GM23248 (cell line): ENCODE results near the gene PLA2G4D. TPM values are rescaled to one million over a fixed set of nuclear protein-coding genes. Genes with fewer than 3 reads are reported as not detected.

Experiments
- DNase-seq: peaks from one replicate; pipeline ENCODE4 v3.0.0-alpha.2; 2015
- H2AFZ ChIP-seq: fragments of 200-600 bp; sonication (generic); 2 replicates; pipeline ENCODE4 v1.6.1; 2016; ENCODE audit warnings: antibody characterized with exemption
- H3F3A ChIP-seq: fragments of 200-600 bp; sonication (generic); 2 replicates; pipeline ENCODE4 v1.6.1; 2016; ENCODE audit warnings: mild to moderate bottlenecking, antibody characterized with exemption, mixed run types; ENCODE audit not compliant: insufficient read depth
- H3K27ac ChIP-seq: fragments of 200-600 bp; sonication (generic); 2 replicates; pipeline ENCODE4 v1.5.1; 2016; ENCODE audit warnings: mild to moderate bottlenecking
- H3K27me3 ChIP-seq: fragments of 200-600 bp; sonication (generic); replicated peaks from 2 replicates; pipeline ENCODE4 v1.6.1; 2016; ENCODE audit warnings: mild to moderate bottlenecking; ENCODE audit not compliant: insufficient read depth
- H3K36me3 ChIP-seq: fragments of 200-600 bp; sonication (generic); 2 replicates; pipeline ENCODE4 v1.6.1; 2016; ENCODE audit warnings: low read depth, mild to moderate bottlenecking
- H3K4me1 ChIP-seq: fragments of 200-600 bp; sonication (generic); 2 replicates; pipeline ENCODE4 v1.6.1; 2016; ENCODE audit warnings: mild to moderate bottlenecking; ENCODE audit not compliant: insufficient read depth
- H3K4me2 ChIP-seq: fragments of 200-600 bp; sonication (generic); one replicate; pipeline ENCODE4 v1.6.1; 2016; ENCODE audit warnings: mild to moderate bottlenecking; ENCODE audit not compliant: unreplicated experiment
- H3K4me3 ChIP-seq: fragments of 200-600 bp; sonication (generic); 2 replicates; pipeline ENCODE4 v1.5.1; 2016; ENCODE audit warnings: mild to moderate bottlenecking
- H3K79me2 ChIP-seq: fragments of 200-600 bp; sonication (generic); 2 replicates; pipeline ENCODE4 v1.6.1; 2016; ENCODE audit warnings: mild to moderate bottlenecking; ENCODE audit not compliant: insufficient read depth
- H3K9ac ChIP-seq: fragments of 200-600 bp; sonication (generic); 2 replicates; pipeline ENCODE4 v1.6.1; 2016; ENCODE audit warnings: mild to moderate bottlenecking
- H3K9me2 ChIP-seq: fragments of 200-600 bp; sonication (generic); 2 replicates; pipeline ENCODE4 v1.6.1; 2016; ENCODE audit warnings: mixed run types, mild to moderate bottlenecking, moderate library complexity; ENCODE audit not compliant: insufficient read depth
- H3K9me3 ChIP-seq: fragments of 200-600 bp; sonication (generic); one replicate; pipeline ENCODE4 v1.6.1; 2017; ENCODE audit warnings: low read depth
- H4K20me1 ChIP-seq: fragments of 200-600 bp; sonication (generic); 2 replicates; pipeline ENCODE4 v1.6.0; 2016; ENCODE audit not compliant: insufficient read depth
- EZH2 ChIP-seq: fragments of 200-600 bp; sonication (generic); IDR thresholded peaks from 2 replicates; pipeline ENCODE4 v1.6.1; 2018; ENCODE audit warnings: antibody characterized with exemption, mild to moderate bottlenecking; ENCODE audit not compliant: insufficient read depth, poor library complexity, severe bottlenecking
- EZH2phosphoT487 ChIP-seq: fragments of 200-600 bp; sonication (generic); IDR thresholded peaks from 2 replicates; pipeline ENCODE4 v1.6.1; 2018; ENCODE audit warnings: antibody characterized with exemption, moderate library complexity, mild to moderate bottlenecking, low read depth; ENCODE audit not compliant: insufficient read depth
- WGBS, 2 experiments: methylation state at CpG; one replicate each; pipeline ENCODE4 v1.1.6; 2015 to 2017; ENCODE audit warnings: low lambda C conversion rate in 2 of 2, low coverage in 1 of 2; ENCODE audit errors: missing lambda C conversion rate in 2 of 2; 5-methylcytosine and 5-hydroxymethylcytosine counted together
- in situ Hi-C: fragments of 300-500 bp; cut with MboI; formaldehyde crosslinking; loops from 2 replicates; pipeline ENCODE4 v1.15.0; 2020
- polyA plus RNA-seq: library from polyadenylated mRNA; unstranded; fragments of >200 nt; fragmentation: Nextera tagmentation; extraction: Ambion mirVana; gene quantifications from 2 replicates; pipeline ENCODE4 v1.2.1, GENCODE V29; 2016
- total RNA-seq: library from RNA; depleted of rRNA; stranded (reverse); fragments of >200 nt; shearing (Covaris generic); gene quantifications from 2 replicates; pipeline ENCODE4 v1.2.3, GENCODE V29; 2014; rRNA removed

PLA2G4D gene
- total and polyA plus RNA-seq, 2 experiments from 2014 or later: not detected

GRCh38 chr15:42020713-42021273 lies 73.6 kb downstream of the PLA2G4D start, which contains the start of gene PLA2G4E:
PLA2G4E (minus strand) TSS chr15:42021042; CDS start chr15:42021030, 12 bp downstream.
- peak; percentile 25 for DNase-seq
- Histone ChIP-seq H3K9me3 (no peaks in the 10 kb centered on the region), H3K4me3 (no peak within 1 kb of the TSS), H2AFZ (no peak within 1 kb of the TSS), H3K9me2 (no peaks in the 10 kb centered on the region), H3F3A (no peaks in the 10 kb centered on the region), H3K27ac (no peak within 1 kb of the TSS), H4K20me1 (no peaks in the 10 kb centered on the region), H3K79me2 (no peaks in the 10 kb centered on the region), H3K9ac (no peak within 1 kb of the TSS), H3K4me2 (no peak within 1 kb of the TSS), H3K27me3 (peaks cover 35% of the 10 kb centered on the region), H3K4me1 (no peaks in the 10 kb centered on the region), H3K36me3 (no peaks in the 10 kb centered on the region)
- 51 to 63% methylated on average over 5 of the region's 5 CpGs for WGBS, 2 experiments
- in situ Hi-C loops: no loop called here
- TF ChIP-seq EZH2phosphoT487: no peak
- TF ChIP-seq EZH2: no peak

GRCh38 chr15:42018306-42019224 lies 75.8 kb downstream of the PLA2G4D start:
- H3K4me3 ChIP-seq: no peak overlapping the region
- H3K4me2 ChIP-seq: no peak overlapping the region
- no peak overlapping the region for H2AFZ ChIP-seq
- H3K27ac ChIP-seq: no peak overlapping the region
- H3K27me3 ChIP-seq: peaks cover 31% of the 10 kb centered on the region
- no peaks in the 10 kb centered on the region for H3K9me2 ChIP-seq
- H3K9ac ChIP-seq: no peak overlapping the region
- in situ Hi-C loops: no loop called here
- H4K20me1 ChIP-seq: no peaks in the 10 kb centered on the region
- 55 to 61% methylated on average over 6 of the region's 6 CpGs for WGBS, 2 experiments
- no peak for DNase-seq
- H3K9me3 ChIP-seq: no peaks in the 10 kb centered on the region
- no peaks in the 10 kb centered on the region for H3K79me2 ChIP-seq
- no peaks in the 10 kb centered on the region for H3F3A ChIP-seq
- TF ChIP-seq EZH2 (no peak), EZH2phosphoT487 (no peak)
- no peaks in the 10 kb centered on the region for H3K4me1 ChIP-seq
- no peaks in the 10 kb centered on the region for H3K36me3 ChIP-seq

Other genes starting within 250 kb of the PLA2G4D start
- 0.11 and 0.25 TPM in 2 replicates for gene SPTBN5, start 200.5 kb downstream of the PLA2G4D start, total RNA-seq
- 0.03 TPM in 1 of 2 replicates, not detected in the other for gene SPTBN5, start 200.5 kb downstream of the PLA2G4D start, polyA plus RNA-seq
- 15.9 and 17.7 TPM in 2 replicates for gene EHD4, start 122.0 kb downstream of the PLA2G4D start, total RNA-seq
- 18.7 and 21.0 TPM in 2 replicates for gene EHD4, start 122.0 kb downstream of the PLA2G4D start, polyA plus RNA-seq
- gene PLA2G4E, start 73.5 kb downstream of the PLA2G4D start, total RNA-seq: not detected in 2 replicates
- gene PLA2G4E, start 73.5 kb downstream of the PLA2G4D start, polyA plus RNA-seq: not detected in 2 replicates
- gene PLA2G4F, start 62.1 kb upstream of the PLA2G4D start, total RNA-seq: not detected in 2 replicates
- not detected in 2 replicates for gene PLA2G4F, start 62.1 kb upstream of the PLA2G4D start, polyA plus RNA-seq
- gene VPS39, start 113.7 kb upstream of the PLA2G4D start, total RNA-seq: 49.3 and 57.8 TPM in 2 replicates
- gene VPS39, start 113.7 kb upstream of the PLA2G4D start, polyA plus RNA-seq: 33.0 and 33.4 TPM in 2 replicates
- 21.4 and 23.3 TPM in 2 replicates for gene GANC, start 178.6 kb upstream of the PLA2G4D start, total RNA-seq
- gene GANC, start 178.6 kb upstream of the PLA2G4D start, polyA plus RNA-seq: 18.9 and 26.8 TPM in 2 replicates
- gene TMEM87A, start 178.9 kb upstream of the PLA2G4D start, total RNA-seq: 64.6 and 83.2 TPM in 2 replicates
- 63.8 and 66.1 TPM in 2 replicates for gene TMEM87A, start 178.9 kb upstream of the PLA2G4D start, polyA plus RNA-seq